Measurements from ENCODE around the gene CDR2. TPM values are rescaled to one million over a fixed set of nuclear protein-coding genes. Genes with fewer than 3 reads are reported as not detected.

The CDR2 gene
- total RNA-seq, 1 donor from 2014 or later: 57.6 TPM

DNA sequence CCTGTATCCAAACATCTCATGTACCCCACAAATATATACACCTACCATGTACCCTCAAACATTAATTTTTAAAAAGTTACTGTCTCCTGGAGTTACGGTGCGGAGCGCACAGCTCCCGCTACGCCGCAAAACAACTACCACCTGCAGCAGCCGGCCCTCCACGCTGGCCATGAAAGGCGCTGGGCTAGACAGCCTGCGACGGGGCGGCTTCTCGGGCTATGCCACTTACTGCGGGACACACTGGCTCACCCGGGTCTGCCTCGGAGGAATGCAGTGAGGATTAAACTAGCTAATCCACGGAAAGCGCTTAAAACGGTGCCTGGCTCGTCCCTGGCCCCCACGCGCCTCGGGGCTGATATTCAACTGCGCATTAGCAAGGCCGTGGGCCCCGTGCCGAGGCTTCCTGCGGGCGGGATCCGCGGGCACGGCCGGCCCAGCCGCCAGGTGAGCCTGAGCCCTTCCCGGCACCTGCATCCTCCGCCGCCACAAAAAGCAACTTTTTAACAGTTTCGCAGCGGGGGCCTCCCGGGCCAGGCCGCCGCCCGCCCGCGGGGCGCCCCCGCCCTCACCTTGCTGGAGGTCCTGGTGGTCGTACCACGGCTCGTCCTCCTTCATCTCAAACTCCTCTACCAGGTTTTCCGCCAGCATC is 633 bp downstream of the CDR2 start:
- H4K20me1 ChIP-seq (ENCODE audit: insufficient read depth, low read length): peaks cover 50% of the 10 kb centered on the region
- peak overlapping the region; percentile 66 for H3K27ac ChIP-seq (ENCODE audit: low read depth, low read length)
- H3K4me2 ChIP-seq (ENCODE audit: low read length): peak overlapping the region; percentile 95
- peak overlapping the region; percentile 55 for H2AFZ ChIP-seq (ENCODE audit: low read depth, low read length)
- no peaks in the 10 kb centered on the region for H3K27me3 Mint-ChIP-seq (ENCODE audit: low read depth, unreplicated experiment)
- H3K4me3 Mint-ChIP-seq (ENCODE audit: unreplicated experiment): peak overlapping the region; percentile 92
- no peak for FAIRE-seq
- DNase-seq (ENCODE audit: low read depth): no peak
- peaks cover 4% of the 10 kb centered on the region for H3K36me3 Mint-ChIP-seq (ENCODE audit: low read depth, unreplicated experiment)
- peaks cover 20% of the 10 kb centered on the region for H3K4me1 Mint-ChIP-seq (ENCODE audit: low read depth, unreplicated experiment)
- no peak for TF ChIP-seq EZH2 (IDR thresholded peaks at IDR 0.05; ENCODE audit: insufficient read depth, low read length)
- TF ChIP-seq, protein P1, sequence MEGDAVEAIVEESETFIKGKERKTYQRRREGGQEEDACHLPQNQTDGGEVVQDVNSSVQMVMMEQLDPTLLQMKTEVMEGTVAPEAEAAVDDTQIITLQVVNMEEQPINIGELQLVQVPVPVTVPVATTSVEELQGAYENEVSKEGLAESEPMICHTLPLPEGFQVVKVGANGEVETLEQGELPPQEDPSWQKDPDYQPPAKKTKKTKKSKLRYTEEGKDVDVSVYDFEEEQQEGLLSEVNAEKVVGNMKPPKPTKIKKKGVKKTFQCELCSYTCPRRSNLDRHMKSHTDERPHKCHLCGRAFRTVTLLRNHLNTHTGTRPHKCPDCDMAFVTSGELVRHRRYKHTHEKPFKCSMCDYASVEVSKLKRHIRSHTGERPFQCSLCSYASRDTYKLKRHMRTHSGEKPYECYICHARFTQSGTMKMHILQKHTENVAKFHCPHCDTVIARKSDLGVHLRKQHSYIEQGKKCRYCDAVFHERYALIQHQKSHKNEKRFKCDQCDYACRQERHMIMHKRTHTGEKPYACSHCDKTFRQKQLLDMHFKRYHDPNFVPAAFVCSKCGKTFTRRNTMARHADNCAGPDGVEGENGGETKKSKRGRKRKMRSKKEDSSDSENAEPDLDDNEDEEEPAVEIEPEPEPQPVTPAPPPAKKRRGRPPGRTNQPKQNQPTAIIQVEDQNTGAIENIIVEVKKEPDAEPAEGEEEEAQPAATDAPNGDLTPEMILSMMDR (IDR thresholded peaks at IDR 0.05; ENCODE audit: insufficient read depth, low read depth, low read length): no peak
- peak overlapping the region; percentile 91 for H3K9ac ChIP-seq (ENCODE audit: low read length)
- peak overlapping the region; percentile 93 for H3K27ac Mint-ChIP-seq (ENCODE audit: unreplicated experiment)
- peaks cover 23% of the 10 kb centered on the region for H3K4me1 ChIP-seq (ENCODE audit: insufficient read depth, low read length)
- peak overlapping the region; percentile 78 for H3K4me3 ChIP-seq (ENCODE audit: insufficient read depth, low read depth, low read length)
- no peaks in the 10 kb centered on the region for H3K9me3 ChIP-seq (ENCODE audit: insufficient read depth, low read depth, low read length)
- H3K9me3 Mint-ChIP-seq (ENCODE audit: unreplicated experiment): no peaks in the 10 kb centered on the region
- no peaks in the 10 kb centered on the region for H3K27me3 ChIP-seq (ENCODE audit: insufficient read depth, low read length)
- H3K36me3 ChIP-seq (ENCODE audit: insufficient read depth, low read length): peaks cover 8% of the 10 kb centered on the region
- H3K79me2 ChIP-seq (ENCODE audit: insufficient read depth, low read length): peaks cover 56% of the 10 kb centered on the region

DNA sequence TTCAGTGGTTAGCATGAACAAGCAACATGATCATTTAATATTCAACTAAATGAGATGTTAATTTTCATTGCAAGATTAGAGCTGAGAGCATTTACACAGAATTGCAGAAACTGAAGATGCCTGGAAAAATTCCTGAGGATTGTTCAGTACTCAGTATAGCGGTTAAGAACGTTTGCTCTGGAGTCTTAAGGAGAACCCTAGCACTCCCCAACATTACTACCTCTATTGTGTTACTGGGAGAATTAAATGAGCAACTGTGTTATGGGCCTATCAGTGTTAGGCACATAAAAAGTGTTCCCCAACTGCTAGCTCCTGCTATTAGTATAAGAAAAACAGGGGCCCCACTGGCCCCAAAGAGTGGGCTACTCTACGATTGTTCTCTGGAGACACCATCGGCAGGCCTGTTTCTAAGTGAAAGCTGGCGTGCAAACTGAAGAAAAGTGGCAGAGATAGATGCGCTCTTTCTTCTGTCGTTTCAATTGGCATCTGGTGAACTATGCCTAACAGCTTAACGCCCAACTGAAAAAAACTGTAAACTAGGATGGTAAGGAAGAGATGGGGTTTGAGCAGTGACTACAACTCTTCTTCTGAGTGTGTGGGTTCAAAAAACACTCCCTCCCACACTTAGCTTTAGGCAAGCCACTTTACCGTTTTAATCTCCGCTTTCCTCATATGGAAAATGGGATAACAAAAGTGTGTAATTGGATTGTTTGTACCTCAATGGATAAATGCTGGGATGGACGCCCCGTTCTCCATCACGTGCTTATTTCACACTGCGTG is 1.3 kb downstream of the CDR2 start:
- no peak overlapping the region for H2AFZ ChIP-seq (ENCODE audit: low read depth, low read length)
- TF ChIP-seq EZH2 (IDR thresholded peaks at IDR 0.05; ENCODE audit: insufficient read depth, low read length): no peak
- TF ChIP-seq, protein P1 (IDR thresholded peaks at IDR 0.05; ENCODE audit: insufficient read depth, low read depth, low read length): no peak
- DNase-seq (ENCODE audit: low read depth) (no peak), FAIRE-seq (no peak)
- peak overlapping the region; percentile 93 for H3K27ac Mint-ChIP-seq (ENCODE audit: unreplicated experiment)
- H3K4me3 Mint-ChIP-seq (ENCODE audit: unreplicated experiment): peak overlapping the region; percentile 92
- no peaks in the 10 kb centered on the region for H3K27me3 Mint-ChIP-seq (ENCODE audit: low read depth, unreplicated experiment)
- H3K27ac ChIP-seq (ENCODE audit: low read depth, low read length): peak overlapping the region; percentile 66
- peaks cover 11% of the 10 kb centered on the region for H3K36me3 ChIP-seq (ENCODE audit: insufficient read depth, low read length)
- peaks cover 57% of the 10 kb centered on the region for H4K20me1 ChIP-seq (ENCODE audit: insufficient read depth, low read length)
- H3K36me3 Mint-ChIP-seq (ENCODE audit: low read depth, unreplicated experiment): peaks cover 4% of the 10 kb centered on the region
- H3K9me3 ChIP-seq (ENCODE audit: insufficient read depth, low read depth, low read length): no peaks in the 10 kb centered on the region
- H3K4me3 ChIP-seq (ENCODE audit: insufficient read depth, low read depth, low read length): peak overlapping the region; percentile 78
- H3K9ac ChIP-seq (ENCODE audit: low read length): peak overlapping the region; percentile 91
- no peaks in the 10 kb centered on the region for H3K27me3 ChIP-seq (ENCODE audit: insufficient read depth, low read length)
- H3K79me2 ChIP-seq (ENCODE audit: insufficient read depth, low read length): peaks cover 63% of the 10 kb centered on the region
- no peaks in the 10 kb centered on the region for H3K9me3 Mint-ChIP-seq (ENCODE audit: unreplicated experiment)
- H3K4me1 ChIP-seq (ENCODE audit: insufficient read depth, low read length): peaks cover 23% of the 10 kb centered on the region
- H3K4me2 ChIP-seq (ENCODE audit: low read length): peak overlapping the region; percentile 95
- peaks cover 20% of the 10 kb centered on the region for H3K4me1 Mint-ChIP-seq (ENCODE audit: low read depth, unreplicated experiment)

Data from astrocyte (in vitro differentiated cells and primary cell).